Islet of Langerhans (tissue), 1 donor: Measurements from ENCODE around the gene RNASEL.

Experiments
- FAIRE-seq: peaks from one replicate; lab custom pipeline; 2011; peaks lifted over from hg19 to GRCh38; lab: Jason Lieb, UNC

The RNASEL gene

DNA sequence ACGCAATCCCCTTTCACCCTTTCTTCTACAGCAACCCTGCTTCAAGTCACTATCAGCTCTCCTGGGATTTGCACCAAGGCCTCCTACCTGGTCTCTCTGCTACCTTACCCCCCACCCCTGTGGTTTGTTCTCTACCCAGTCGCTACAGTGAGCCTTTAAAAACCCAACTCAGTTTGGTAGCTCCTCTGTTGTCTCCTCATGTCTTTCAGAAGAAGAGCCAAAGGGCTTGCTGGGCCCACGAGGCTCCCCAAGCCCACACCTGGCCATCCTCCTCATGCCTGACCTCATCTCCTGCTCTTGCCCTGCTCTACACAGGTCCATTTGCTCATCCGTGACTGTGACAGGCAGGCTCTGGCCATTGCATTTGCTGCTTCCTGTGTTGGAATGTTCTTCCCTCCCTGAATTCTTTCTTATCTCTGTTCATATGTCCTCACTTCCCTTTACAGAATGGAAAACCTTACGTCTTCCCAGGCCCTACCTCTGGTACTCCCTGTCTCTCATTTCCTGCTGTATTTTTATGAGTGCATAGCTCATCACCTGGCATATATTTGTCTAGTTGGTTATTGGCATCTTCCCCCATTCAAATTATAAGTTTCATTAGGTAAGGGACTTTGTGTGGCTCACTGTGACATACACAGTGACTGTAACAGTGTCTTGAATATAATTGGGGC, 11.8 kb upstream of the RNASEL start:
- FAIRE-seq, result no peak

DNA sequence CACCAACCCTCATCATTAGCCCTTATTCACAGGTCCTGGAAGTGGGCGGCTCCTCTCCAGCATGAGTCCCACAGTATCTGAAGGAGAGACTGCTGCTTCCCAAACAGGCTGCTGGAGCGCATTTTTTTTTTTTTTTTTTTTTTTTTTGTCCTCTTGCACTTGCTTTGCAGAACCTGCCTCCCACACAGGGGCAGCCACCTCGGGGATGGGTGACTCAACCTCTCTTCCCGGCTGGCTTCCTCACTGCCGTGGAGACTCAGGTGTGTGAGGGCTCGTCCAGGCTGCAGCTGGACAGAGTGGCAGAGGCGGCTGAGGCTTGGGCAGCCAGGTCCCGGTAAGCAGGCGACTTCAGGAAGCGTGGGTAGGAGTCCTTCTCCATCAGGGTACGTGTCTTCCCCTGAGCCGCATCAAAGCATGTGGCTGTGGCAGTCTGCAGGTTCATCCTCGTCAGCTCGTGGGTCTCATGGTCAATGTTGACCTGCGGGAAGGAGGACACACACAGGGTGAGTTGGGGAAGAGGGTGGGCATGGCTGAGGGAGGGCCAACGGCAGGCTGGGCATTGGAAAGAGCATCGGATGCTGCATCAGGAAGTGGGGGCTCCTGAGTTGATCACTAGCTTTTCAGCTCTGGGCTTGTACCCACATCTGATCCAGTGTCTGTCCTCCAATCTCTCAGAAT, 11.1 kb upstream of the RNASEL start:
- FAIRE-seq, result no peak

DNA sequence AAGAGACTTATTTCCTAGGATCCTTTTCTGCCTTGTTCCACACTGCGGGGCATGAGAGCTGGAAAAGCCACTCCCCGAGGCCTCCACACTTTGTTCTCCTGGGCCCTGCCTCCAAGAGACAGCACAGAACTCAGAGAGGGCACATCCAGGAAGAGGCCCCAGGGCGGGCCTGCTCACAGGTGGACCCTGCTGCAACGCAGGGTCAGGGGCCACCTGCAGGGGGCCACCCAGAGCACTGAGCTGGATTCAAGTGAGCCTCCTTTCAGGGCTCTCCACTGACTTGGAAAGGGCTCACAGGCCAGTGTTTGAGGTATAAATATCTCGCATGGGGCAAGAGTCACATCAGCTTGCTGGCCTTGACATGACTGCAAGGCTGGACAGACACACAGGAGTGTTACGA, 10.3 kb upstream of the RNASEL start:
- no peak for FAIRE-seq

DNA sequence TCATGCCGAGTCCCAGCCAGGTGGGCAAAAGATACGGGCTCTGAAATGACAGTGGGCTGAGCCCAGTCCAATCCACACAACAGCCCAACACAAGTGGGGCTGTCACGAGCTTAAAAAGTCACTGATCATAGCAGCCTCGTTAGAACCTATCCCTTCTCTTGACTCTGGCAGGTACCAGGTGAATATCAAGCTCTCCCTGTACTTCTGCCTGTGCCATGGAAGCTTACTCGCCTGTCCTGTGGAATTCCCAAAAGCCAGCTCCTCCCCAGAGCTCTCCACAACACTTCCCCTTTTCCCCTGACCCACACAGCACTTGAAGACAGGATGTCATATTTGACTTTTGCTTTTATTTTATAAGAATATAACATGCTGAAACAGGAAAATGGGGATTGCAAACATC, 9.2 kb upstream of the RNASEL start:
- no peak for FAIRE-seq

DNA sequence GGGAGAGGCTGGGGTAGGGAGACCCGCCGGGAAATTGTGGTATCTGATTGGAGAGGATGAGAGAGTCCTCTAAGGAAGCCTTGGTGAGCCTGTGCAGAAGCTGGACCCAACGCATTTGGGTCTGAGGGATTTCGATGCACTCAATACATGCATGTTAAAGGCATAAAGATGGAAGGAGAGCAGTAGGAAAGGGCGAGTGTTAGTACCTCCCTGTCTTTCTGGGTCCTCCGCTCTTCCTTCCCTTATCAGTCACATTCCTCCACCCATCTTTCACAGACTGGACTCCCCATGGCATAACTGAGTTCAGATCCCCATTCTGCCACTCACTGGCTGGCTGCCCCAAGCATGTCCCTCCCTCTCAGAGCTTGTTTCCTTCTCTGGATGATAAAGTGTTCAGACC, 7.9 kb upstream of the RNASEL start:
- FAIRE-seq, result no peak

DNA sequence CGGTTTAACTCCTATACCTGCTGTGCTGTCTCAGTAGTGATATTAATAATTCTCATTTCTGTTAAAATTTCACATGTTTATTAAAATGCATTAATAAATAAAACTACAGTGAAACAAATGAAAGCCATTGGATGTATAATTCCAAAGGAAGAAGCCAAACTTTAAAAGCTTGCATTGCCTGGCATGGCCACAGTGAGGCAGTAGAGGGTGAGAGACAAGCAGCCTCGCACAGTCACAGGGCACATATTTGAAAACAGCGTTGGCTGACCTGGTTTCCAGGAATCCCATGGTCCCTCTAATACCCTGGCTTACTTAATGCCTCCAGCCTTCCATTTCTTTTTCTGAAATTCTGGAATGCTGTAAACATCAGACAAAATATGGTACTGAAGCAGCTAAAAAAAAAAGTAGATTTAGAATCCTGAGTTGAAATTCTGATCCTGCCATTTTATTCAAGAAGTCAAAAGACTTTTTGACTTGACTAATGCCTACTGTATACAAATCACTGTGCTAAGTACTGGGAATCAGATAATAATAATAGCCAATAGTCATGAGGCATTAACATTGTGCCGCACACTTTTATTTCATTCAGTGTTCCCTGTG, 6.7 kb upstream of the RNASEL start:
- FAIRE-seq, result no peak

DNA sequence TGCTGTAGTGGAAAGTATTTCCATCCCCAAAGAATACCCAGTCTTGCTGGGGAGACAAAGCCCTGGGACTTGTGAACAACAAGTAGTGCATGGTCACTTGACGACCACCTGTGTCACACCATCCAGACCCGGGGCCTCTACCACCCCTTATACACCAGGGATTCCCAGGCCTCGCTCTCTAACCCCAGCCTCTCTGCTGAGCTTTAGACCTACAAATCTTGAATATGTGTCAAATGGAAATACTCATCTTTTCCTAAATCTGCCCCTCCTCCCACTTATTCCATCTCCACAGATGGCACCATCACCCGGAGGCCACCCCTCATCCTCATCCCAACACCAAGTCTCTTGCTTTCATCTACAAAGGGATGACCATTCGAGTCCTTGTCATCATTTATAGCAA, 875 bp upstream of the RNASEL start:
- no peak for FAIRE-seq

DNA sequence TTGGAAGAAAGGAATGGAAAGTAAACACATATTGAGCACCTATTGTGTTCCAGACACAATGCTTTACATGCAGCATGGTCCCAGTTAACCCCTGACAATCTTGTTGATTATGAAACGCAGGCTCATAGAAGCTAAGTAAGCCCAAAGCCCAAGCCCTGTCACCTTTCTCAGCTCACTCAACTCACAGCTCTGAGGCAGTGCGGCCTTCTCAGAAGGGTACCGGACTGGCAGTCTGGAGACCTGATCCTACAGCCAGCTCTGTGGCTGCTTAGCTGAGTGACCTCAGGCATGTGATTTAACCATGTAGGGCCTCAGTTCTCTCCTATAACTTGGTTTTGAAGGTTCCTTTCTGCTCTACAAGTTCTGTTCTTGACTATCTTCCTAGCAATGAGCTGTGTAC, 464 bp upstream of the RNASEL start:
- FAIRE-seq, result no peak

DNA sequence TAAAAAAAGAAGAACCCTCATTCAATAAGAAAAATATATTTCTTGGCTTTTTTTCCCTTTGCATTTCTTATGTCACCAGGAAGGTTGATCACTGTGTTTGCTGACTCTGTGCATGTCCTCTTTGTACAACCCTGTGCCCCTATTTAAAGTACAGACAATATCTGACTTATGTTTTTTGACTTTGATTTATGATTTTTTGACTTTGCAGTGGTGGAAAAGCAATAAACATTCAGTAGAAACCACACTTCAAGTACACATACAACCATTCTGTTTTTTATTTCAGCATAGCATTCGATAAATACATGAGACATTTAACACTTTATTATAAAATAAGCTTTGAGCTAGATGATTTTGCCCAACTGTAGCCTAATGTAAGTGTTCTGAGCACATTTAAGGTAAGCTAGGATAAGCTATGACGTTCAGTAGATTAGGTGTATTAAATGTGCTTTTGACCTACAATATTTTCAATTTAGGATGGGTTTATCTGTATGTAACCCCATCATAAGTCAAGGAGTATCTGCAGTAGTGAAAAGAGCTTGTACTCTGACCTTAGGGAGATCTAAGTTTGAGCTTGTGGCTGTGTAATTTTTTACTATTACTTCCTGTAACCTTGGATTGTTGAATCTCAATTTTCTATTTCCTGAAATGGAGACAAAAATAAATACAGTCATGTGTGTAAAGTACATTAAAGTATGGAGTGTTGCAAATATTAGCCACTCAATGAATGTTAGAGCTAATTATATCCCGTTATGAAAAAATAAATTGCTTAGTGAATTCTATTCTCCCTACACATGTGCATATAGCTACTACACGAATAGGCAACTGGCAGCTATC, 1.2 kb downstream of the RNASEL start:
- peak; percentile 83 for FAIRE-seq

DNA sequence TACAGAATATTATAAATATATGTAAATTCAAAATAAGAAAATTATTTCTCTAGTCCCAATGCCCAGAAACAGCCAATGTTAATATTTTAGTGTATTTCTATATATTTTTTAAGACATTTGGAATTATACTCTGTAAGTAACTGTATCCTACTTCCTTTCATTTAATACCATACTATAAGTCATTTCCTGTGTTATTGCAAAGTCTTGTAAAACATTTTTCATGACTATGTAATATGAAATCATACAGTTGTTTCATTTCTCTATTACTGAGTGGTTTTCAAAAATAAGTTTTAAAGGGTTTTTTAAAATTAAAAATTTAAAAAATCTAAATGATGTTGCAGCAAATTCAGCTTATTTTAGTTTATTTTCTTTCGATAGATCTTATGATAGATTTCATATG, 2.0 kb downstream of the RNASEL start:
- peak; percentile 78 for FAIRE-seq

DNA sequence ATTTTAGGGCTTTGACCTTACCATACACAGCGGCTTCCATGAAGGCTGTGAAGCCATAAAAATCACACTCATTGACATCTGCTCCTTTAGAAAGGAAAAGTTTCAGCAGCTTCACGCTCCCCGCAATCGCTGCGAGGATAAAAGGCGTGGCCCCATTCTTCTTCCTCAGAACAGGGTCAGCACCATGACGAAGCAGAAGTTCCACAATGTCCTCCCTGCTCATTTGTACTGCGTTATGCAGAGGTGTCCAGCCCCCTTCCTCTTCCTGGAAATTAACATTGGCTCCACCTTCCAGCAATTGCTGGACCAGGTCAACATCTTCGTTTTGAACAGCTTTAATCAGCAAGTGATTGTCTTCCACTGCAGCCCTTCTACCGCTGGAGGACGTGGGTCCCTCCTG, 2.7 kb downstream of the RNASEL start:
- no peak for FAIRE-seq

DNA sequence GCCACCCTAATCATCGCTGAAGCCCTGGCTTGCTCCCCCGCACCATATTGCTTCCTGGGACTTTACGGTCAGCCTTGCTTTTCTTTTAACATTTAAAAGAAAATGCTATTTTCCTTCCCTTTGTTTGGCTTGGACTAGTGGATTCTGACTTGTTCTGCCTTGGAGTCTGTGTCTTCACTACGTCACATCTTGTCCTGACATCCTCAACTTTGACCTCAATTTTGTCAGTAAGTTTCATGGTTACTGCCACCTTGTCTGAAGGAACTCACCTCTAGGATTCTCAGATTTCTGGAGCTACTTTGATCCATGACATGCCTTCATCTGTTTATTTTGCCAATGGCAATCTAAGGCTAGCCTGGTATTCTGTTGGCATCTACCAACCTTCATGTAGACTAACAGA, 4.3 kb downstream of the RNASEL start:
- FAIRE-seq, result no peak

DNA sequence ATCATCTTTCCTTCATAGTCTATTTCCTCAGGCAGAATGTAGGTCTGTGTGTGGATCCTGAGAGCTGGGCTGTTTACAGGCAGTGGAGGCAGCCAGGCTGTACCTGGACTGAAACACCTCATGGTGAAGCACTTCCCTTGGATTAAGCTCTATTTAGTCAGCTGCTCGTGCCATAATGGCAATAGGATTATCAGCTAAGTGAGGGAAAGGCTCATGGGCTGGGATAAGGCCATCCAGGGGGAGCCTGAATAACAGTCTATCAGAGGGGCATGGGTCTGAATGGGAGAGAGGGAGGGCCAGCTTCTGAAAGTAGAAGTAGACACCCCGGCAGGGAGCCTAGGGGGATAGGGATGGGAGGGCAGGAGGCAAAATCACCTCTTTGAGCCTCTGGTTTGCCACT, 8.3 kb downstream of the RNASEL start:
- FAIRE-seq, result no peak

DNA sequence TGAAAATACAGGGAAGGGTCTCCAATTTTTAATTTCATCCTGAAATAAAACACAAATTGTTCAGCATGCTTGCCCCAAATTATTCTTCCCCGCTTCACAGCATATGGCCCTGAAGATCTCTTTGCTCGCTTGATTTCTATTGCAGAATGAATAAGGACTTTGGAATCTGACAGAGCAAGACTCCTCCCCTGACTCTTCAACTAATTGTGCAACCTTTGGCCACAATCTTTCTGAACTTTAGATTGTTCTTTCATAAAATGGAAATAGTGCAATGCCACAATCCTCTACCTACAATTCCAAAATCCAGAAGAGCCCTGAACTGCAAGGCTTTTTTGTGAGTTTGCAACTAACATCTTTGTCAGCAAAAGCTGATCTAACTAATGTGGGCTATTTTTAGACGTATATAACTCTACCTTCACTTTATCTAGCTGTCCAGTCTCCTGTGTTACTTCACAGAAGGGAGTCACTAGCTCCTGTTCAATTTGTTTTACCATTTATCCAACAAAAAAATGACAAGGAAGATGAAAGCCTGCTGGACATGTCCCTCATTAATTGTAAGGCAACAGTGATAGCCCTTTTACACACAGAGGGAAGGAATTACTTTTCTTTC, 13.4 kb downstream of the RNASEL start:
- no peak for FAIRE-seq

DNA sequence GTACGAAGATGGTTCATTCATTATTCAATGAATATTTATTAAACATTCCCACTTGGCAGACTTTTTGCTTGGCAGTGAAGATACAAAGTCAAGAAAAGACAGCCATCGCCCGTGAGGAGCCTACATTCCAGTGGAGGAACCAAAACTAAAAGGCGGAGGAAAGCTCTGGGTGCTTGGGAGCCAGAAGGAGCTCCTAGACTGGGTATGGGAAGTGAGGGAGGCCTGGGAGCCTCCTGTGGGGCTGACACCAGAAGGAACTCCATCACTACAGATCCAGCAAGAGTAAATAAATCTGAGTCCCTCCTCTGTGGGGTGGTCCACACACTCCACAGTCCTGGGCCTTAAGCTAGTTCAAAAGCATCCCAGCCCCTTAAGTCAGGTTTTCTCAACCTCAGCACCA, 14.9 kb downstream of the RNASEL start:
- FAIRE-seq, result no peak

DNA sequence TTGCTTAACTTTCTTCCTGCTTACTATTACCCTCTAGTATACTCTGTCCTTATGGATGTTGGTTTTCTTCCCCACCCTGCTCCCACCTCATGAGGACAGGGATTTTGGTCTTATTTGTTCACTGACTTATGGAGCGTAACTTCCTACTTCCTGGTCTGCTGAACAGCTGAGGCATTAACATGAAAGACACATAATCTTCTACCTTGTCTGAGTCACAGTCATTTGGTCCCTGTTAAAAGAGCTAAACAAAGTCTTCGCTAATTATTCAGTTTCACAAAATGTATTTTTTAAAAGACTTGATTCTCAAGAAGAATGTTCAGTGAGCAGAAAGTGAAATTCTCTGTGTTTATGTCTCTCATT, 18.5 kb downstream of the RNASEL start:
- FAIRE-seq, result no peak

DNA sequence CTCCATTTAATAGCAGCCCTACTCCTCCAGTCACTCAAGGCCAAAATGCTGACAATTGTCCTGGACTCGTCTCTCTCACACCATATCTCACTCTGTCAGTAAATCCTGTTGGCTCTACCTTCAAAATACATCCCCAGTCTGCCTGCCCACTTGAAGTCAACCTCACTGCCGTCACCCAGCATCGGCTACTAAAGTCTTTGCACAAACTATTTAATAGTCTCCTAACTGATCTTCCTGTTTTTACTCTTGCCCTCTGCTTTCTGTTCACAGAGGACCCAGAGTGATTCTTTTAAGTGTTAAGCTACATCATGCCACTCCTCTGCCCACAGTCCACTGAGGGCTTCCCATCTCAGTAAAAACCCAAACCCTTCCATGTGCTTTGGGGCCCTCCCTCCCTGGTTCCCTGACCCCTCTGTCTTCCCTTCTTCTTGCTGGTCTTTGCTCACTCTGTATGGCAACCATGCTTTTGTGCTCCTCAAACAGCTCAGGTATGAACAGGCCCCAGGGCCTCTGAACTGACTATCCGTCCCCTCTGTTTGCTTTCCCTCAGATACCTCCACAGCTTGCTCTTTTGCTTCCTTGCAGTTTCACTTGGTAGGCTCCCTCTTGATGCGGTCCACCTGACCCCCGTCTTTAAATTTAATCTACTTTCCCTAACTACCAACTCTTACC, 19.0 kb downstream of the RNASEL start:
- no peak for FAIRE-seq

DNA sequence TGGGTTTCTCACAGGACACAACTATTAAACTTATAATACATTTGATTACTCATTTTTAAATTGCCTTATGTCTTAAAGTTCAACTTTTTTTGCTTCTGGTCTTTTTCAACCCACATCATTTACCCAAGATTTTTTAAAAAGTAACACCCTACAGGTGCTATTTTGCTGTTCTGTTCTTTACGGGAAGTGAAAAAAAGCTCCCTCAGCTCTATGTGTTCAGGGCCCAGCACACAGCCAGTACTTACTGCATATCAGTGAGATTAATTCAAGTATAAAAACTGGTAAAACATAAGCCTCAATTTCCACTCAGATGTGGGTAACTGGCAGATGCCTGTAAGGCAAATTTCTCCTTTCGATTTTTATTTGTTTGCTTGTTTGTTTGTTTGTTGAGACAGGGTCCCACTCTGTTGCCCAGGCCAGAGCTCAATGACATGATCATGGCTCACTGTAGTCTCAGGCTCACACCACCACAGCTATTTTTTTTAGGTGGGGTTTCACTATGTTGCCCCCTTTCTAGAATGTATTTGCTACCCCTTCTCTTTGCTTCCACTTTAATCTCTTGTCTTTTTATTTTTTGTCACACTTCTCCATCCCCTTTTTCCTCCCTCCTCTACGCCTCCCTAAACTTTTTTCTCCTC, 20.3 kb downstream of the RNASEL start:
- no peak for FAIRE-seq

DNA sequence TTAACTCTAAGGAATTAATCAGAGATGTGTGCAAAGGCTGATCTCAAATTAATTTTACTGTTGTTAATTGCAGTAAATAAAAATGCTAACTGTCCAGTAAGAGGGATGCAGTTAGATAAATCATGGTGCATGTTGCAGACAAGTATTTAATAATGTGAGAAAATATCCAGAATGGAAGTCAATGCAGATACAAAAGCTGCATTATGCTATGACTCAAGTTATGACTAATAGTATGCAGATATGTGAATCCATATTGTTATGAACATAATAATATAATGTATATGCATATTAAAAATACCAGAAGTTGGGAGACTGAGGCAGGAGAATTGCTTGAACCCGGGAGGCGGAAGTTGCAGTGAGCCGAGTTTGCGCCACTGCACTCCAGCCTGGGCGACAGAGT, 21.4 kb downstream of the RNASEL start:
- no peak for FAIRE-seq

DNA sequence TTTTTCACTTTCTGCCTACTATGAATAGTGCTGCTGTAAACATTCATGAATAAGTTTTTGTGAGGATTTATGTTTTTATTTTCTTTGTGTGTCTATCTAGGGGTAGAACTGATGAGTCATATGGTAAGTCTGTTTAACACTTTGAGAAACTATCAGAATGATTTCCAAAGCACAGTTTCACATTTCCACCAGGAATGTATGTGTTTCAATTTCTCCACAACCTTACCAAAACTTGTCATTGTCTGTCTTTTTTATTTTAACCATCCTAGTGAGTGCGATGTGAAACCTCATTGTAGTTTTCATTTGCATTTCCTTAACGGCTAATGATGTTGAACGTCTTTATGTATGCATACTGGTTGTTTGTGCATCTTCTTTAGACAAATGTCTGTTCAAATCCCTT, 23.5 kb downstream of the RNASEL start:
- FAIRE-seq, result no peak

DNA sequence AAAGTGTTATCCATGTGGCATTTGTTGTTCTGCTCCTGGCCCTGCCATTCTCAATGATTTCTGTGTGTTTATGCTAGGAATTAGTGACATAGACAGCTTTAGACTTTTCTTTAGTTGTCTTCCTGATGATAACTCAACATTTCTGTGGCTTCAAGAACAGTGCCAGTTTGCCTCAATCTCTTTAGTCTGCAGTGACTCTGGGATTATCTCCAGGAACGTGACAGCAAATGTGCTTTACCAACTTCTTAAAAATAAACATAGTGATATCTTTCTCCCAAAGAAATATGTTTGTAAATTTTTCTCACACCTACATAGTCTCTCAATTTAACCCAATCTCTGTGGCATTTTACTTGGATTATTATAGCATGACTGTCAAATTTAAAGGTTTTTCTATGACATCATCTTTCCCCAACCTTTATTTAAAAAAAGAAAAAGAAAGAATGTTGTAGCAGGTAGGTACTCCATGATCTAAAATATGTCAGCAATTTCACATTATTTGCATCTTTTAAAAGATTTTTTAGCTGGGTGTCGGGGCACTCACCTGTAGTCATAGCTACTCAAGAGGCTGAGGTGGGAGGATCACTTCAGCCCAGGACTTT, 24.6 kb downstream of the RNASEL start:
- no peak for FAIRE-seq
